Left lung (tissue), 10 donors: ENCODE results near the gene SLC26A4. TPM values are rescaled to one million over a fixed set of nuclear protein-coding genes. Genes with fewer than 3 reads are reported as not detected.
"Not testable (repeated sequence)": the region's sequence is repeated elsewhere in the genome, so short reads cannot be mapped to it uniquely, and the experiment has no call there.

Source experiments
- ATAC-seq: fragments of 200-7000 bp; cut with Tn5 transposase; one replicate; pipeline ENCODE4 v1.9.1; 2020; ENCODE audit warnings: moderate library complexity
- DNase-seq, 4 donors: peaks; one replicate each; pipeline ENCODE4 v3.0.0-alpha.2; 2013 to 2020
- H3K27ac ChIP-seq, 2 donors: fragments of 200-600 bp; sonication (generic) in 1 of 2; one replicate each; pipeline versions ENCODE4 v1.5.0 to v1.8.0; 2020 to 2021
- H3K27me3 ChIP-seq, 2 donors: fragments of 200-600 bp; sonication (generic) in 1 of 2; one replicate each; pipeline versions ENCODE4 v1.5.0 to v1.8.0; 2020 to 2021
- H3K36me3 ChIP-seq, 2 donors: fragments of 200-600 bp; sonication (generic) in 1 of 2; one replicate each; pipeline versions ENCODE4 v1.5.0 to v1.8.0; 2020 to 2021
- H3K4me1 ChIP-seq, 2 donors: fragments of 200-600 bp; one replicate each; pipeline ENCODE4 v1.8.0; 2021
- H3K4me3 ChIP-seq, 2 donors: fragments of 200-600 bp; sonication (generic) in 1 of 2; one replicate each; pipeline versions ENCODE4 v1.5.0 to v1.8.0; 2020 to 2021; ENCODE audit warnings: mild to moderate bottlenecking in 1 of 2
- H3K9me3 ChIP-seq, 2 donors: fragments of 200-600 bp; sonication (generic) in 1 of 2; one replicate each; pipeline versions ENCODE4 v1.5.0 to v1.8.0; 2020 to 2021
- CTCF ChIP-seq, 2 donors: fragments of 200-600 bp; sonication (generic) in 1 of 2; IDR thresholded peaks; one replicate each; pipeline versions ENCODE4 v1.5.0 to v1.8.0; 2021; ENCODE audit warnings: antibody characterized with exemption in 2 of 2
- intact Hi-C, 2 donors: fragments of 100-400 bp; cut with DNase I; formaldehyde crosslinking; loops; one replicate each; pipeline versions ENCODE4 v1.11.2 to v1.14.2; 2022
- polyA plus RNA-seq, 6 donors: library from polyadenylated mRNA; unstranded; fragments of 120-200 nt; gene quantifications; one replicate each; pipeline ENCODE4 v1.2.1, GENCODE V29; 2013; ENCODE audit not compliant: insufficient read length in 6 of 6
- total RNA-seq, 2 donors: library from RNA; stranded (reverse); fragmentation: NEBNext Ultra II Directional; extraction: Animal tissue kit (Norgen Biotek cat#: 25700); gene quantifications; one replicate each; pipeline ENCODE4 v1.2.1, GENCODE V29; 2021
- donor health status: DM: no; HTN: yes; CAD: no.
- donor health status: DM: no; HTN: no; CAD: no.

Gene SLC26A4
- total and polyA plus RNA-seq, 8 donors: 0.82 to 2.5 (median 1.3) TPM

- no peak for ATAC-seq
- no peak overlapping the region for H3K27ac ChIP-seq
- no peak for DNase-seq
- H3K27me3 ChIP-seq: no peaks in the 10 kb centered on the region
- H3K9me3 ChIP-seq: no peaks in the 10 kb centered on the region
- no peaks in the 10 kb centered on the region for H3K4me1 ChIP-seq
- no peak overlapping the region for H3K4me3 ChIP-seq
- TF ChIP-seq CTCF (IDR thresholded peaks at IDR 0.05): no peak
- H3K36me3 ChIP-seq: peaks cover 0 to 14% of the 10 kb centered on the region in 2 donors
- intact Hi-C loops: no loop called here
Measured at GRCh38 chr7:107630342-107630741, 30.3 kb upstream of the SLC26A4 start.

DNA sequence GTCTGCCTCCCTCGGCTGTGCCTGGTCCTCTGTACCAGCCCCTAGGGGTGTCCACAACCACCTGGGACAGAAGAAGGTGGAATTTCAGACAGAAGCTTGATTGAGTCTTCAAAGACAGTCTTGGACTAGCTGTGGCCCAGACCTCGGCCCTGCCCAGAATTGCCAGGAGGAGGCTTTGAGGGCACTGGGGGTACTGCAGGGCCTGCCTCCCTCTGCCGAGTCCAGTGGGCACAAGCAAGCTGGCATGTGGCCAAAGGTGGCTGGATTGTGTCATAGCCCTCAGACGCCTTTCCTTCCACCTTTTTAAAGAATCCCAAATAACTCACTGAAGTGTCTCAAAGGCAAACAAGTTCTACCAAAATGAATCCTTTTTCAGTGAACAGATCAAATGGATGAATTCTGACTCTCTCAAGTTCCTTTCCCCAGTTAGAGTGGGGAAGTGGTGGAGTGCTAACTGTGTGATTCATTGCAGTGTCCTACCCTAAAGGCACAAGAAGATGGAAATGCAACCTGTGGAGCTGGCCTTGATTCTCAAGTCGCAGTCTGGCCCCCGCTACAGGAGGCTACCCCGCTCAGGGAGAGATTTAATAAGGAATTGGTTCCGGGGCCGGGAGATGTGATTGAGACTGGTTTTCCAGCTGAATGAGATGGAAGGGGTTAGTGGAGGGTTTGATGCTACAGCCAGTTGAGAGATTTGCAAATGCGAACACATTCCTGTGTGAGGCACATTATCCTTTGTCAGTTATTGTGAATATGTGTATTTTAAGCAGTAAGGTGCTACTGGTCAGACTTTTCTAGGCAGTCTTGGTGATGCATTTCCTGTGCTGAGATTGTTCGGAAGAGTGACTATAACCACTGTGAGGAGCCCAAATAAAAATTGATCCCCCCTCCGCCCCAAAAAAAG, 28.8 kb upstream of the SLC26A4 start:
- ATAC-seq (no peak), DNase-seq (no peak)
- Histone ChIP-seq H3K27ac (no peak overlapping the region), H3K9me3 (no peaks in the 10 kb centered on the region), H3K4me1 (no peaks in the 10 kb centered on the region), H3K27me3 (no peaks in the 10 kb centered on the region), H3K4me3 (no peak overlapping the region), H3K36me3 (peaks cover 0 to 14% of the 10 kb centered on the region in 2 donors)
- TF ChIP-seq CTCF (IDR thresholded peaks at IDR 0.05): no peak
- intact Hi-C loops: no loop called here

DNA sequence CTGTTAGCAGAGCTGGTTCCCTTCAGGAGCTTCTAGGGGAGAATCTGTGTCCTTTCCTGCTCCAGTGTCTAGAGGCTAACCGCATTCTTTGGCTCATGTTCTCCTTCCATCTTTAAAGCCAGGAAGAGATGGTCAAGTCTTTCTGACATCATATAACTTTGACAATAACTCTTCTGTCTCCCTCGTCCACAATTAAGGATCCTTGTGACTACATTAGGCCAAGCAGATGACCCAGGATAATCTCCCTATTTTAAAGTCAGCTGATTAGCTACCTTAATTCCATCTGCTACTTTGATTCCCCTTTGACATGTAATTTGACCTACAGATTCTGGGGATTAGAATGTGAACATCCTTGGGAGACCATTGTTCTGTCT, 28.1 kb upstream of the SLC26A4 start:
- no peak for TF ChIP-seq CTCF (IDR thresholded peaks at IDR 0.05)
- H3K9me3 ChIP-seq: no peaks in the 10 kb centered on the region
- DNase-seq (no peak), ATAC-seq (no peak)
- H3K27ac ChIP-seq: no peak overlapping the region
- H3K4me3 ChIP-seq: no peak overlapping the region
- H3K27me3 ChIP-seq: no peaks in the 10 kb centered on the region
- H3K4me1 ChIP-seq: no peaks in the 10 kb centered on the region
- intact Hi-C loops: no loop called here
- H3K36me3 ChIP-seq: peaks cover 0 to 14% of the 10 kb centered on the region in 2 donors

- intact Hi-C loops: no loop called here
- Histone ChIP-seq H3K27ac (no peak overlapping the region), H3K27me3 (no peaks in the 10 kb centered on the region), H3K9me3 (no peaks in the 10 kb centered on the region), H3K4me3 (no peak overlapping the region), H3K4me1 (peaks cover 0 to 3% of the 10 kb centered on the region in 2 donors), H3K36me3 (no peaks in the 10 kb centered on the region)
- DNase-seq (no peak), ATAC-seq (no peak)
- no peak for TF ChIP-seq CTCF (IDR thresholded peaks at IDR 0.05)
Measured at GRCh38 chr7:107638594-107638993, 22.0 kb upstream of the SLC26A4 start.

GRCh38 chr7:107639070-107639469, 21.6 kb upstream of the SLC26A4 start:
- H3K4me3 ChIP-seq, intact Hi-C loops, H3K27me3 ChIP-seq, H3K36me3 ChIP-seq, H3K9me3 ChIP-seq, H3K4me1 ChIP-seq, DNase-seq, H3K27ac ChIP-seq, ATAC-seq: not testable (repeated sequence)
